IMR-90 (cell line): ENCODE results near the gene KAZN. TPM values are rescaled to one million over a fixed set of nuclear protein-coding genes. Genes with fewer than 3 reads are reported as not detected.

ENCODE experiments used
- ATAC-seq: fragments of 200-7000 bp; cut with Tn5 transposase; 2 replicates; pipeline ENCODE4 v1.9.1; 2020; ENCODE audit warnings: low read depth, mild to moderate bottlenecking, moderate library complexity
- BruUV-seq: library from RNA; stranded (reverse); fragments of 400-500 nt; replicated peaks from 2 replicates; lab custom pipeline; 2021; lab: Mats Ljungman, UMichigan
- CTCF ChIA-PET: fragments of 300-600 bp; formaldehyde crosslinking; extraction: SDS; loops from one replicate; lab custom pipeline; 2021; ENCODE audit warnings: antibody characterized with exemption; lab: Yijun Ruan, JAX
- POLR2A ChIA-PET: fragments of 300-600 bp; sonication (Branson Sonifier 250); formaldehyde crosslinking; loops from one replicate; lab custom pipeline; 2022; ENCODE audit warnings: antibody characterized with exemption; ENCODE audit not compliant: unreplicated experiment; lab: Charles Lee
- DNase-seq: peaks from one replicate; pipeline ENCODE4 v3.0.0; 2013
- H2AFZ ChIP-seq: replicated peaks from 2 replicates; pipeline ENCODE3; 2013; ENCODE audit warnings: low read length, mild to moderate bottlenecking; ENCODE audit not compliant: poor library complexity
- H2AK5ac ChIP-seq: 2 replicates; pipeline ENCODE4 v1.6.1; 2013; ENCODE audit warnings: low read depth, low read length, inconsistent platforms
- H2AK9ac ChIP-seq: replicated peaks from 2 replicates; pipeline ENCODE3; 2013; ENCODE audit warnings: mild to moderate bottlenecking, low read depth, low read length, moderate library complexity; ENCODE audit not compliant: poor library complexity
- H2BK120ac ChIP-seq: 2 replicates; pipeline ENCODE4 v1.6.1; 2013; ENCODE audit warnings: low read depth, low read length, inconsistent platforms
- H2BK15ac ChIP-seq: 3 replicates; pipeline ENCODE4 v1.6.1; 2013; ENCODE audit warnings: low read depth, low read length, inconsistent platforms
- H2BK20ac ChIP-seq: 2 replicates; pipeline ENCODE4 v1.6.1; 2013; ENCODE audit warnings: low read depth, mild to moderate bottlenecking, inconsistent platforms, low read length, moderate library complexity
- H2BK5ac ChIP-seq: 2 replicates; pipeline ENCODE4 v1.6.1; 2013; ENCODE audit warnings: mild to moderate bottlenecking, low read depth, low read length, inconsistent platforms; ENCODE audit not compliant: poor library complexity, severe bottlenecking
- H3K14ac ChIP-seq: replicated peaks from 2 replicates; pipeline ENCODE4 v1.6.1; 2013; ENCODE audit warnings: low read depth, low read length, inconsistent platforms
- H3K18ac ChIP-seq: 2 replicates; pipeline ENCODE4 v1.6.1; 2013; ENCODE audit warnings: low read depth, low read length, control low read depth
- H3K23ac ChIP-seq: 2 replicates; pipeline ENCODE4 v1.6.1; 2013; ENCODE audit warnings: low read depth, low read length, inconsistent platforms
- H3K27ac ChIP-seq: 2 replicates; pipeline ENCODE4 v1.5.1; 2013; ENCODE audit warnings: mild to moderate bottlenecking, control low read depth, low read length; ENCODE audit not compliant: insufficient read depth
- H3K27me3 ChIP-seq: 2 replicates; pipeline ENCODE4 v1.6.1; 2013; ENCODE audit warnings: low read length; ENCODE audit not compliant: control insufficient read depth, insufficient read depth
- H3K36me3 ChIP-seq: 2 replicates; pipeline ENCODE4 v1.6.1; 2013; ENCODE audit warnings: low read length, mixed read lengths; ENCODE audit not compliant: control insufficient read depth, insufficient read depth
- H3K4ac ChIP-seq: 2 replicates; pipeline ENCODE4 v1.6.1; 2013; ENCODE audit warnings: low read depth, low read length, inconsistent platforms
- H3K4me1 ChIP-seq: 2 replicates; pipeline ENCODE4 v1.6.1; 2013; ENCODE audit warnings: low read length, mixed read lengths; ENCODE audit not compliant: control insufficient read depth, insufficient read depth
- H3K4me2 ChIP-seq: 2 replicates; pipeline ENCODE4 v1.6.1; 2013; ENCODE audit warnings: low read depth, mild to moderate bottlenecking, control low read depth, low read length, moderate library complexity
- H3K4me3 ChIP-seq: 2 replicates; pipeline ENCODE4 v1.5.1; 2013; ENCODE audit warnings: low read depth, mild to moderate bottlenecking, control low read depth, low read length, moderate library complexity; ENCODE audit not compliant: insufficient read depth
- H3K56ac ChIP-seq: 2 replicates; pipeline ENCODE4 v1.6.1; 2013; ENCODE audit warnings: low read length, inconsistent platforms; ENCODE audit not compliant: insufficient read depth; ENCODE audit errors: extremely low read depth
- H3K79me1 ChIP-seq, 2 experiments: 2 replicates each; pipeline ENCODE4 v1.6.1; 2013; ENCODE audit warnings: low read length in 2 of 2, inconsistent platforms in 1 of 2, low read depth in 1 of 2
- H3K9ac ChIP-seq: 2 replicates; pipeline ENCODE4 v1.6.1; 2013; ENCODE audit warnings: low read depth, low read length, control low read depth
- H3K9me1 ChIP-seq: 2 replicates; pipeline ENCODE4 v1.6.1; 2013; ENCODE audit warnings: low read length, inconsistent platforms; ENCODE audit not compliant: insufficient read depth
- H3K9me3 ChIP-seq: 2 replicates; pipeline ENCODE4 v1.6.1; 2013; ENCODE audit warnings: low read length; ENCODE audit not compliant: control insufficient read depth, insufficient read depth
- H4K20me1 ChIP-seq: 2 replicates; pipeline ENCODE4 v1.6.1; 2013; ENCODE audit warnings: low read length, inconsistent platforms; ENCODE audit not compliant: insufficient read depth
- H4K5ac ChIP-seq: 2 replicates; pipeline ENCODE4 v1.6.1; 2013; ENCODE audit warnings: mild to moderate bottlenecking, low read depth, low read length, control low read depth
- H4K8ac ChIP-seq, 2 experiments: 2 replicates each; pipeline ENCODE4 v1.6.1; 2013; ENCODE audit warnings: low read depth in 2 of 2, low read length in 2 of 2, control low read depth in 1 of 2, inconsistent platforms in 1 of 2
- H4K91ac ChIP-seq: 2 replicates; pipeline ENCODE4 v1.6.1; 2013; ENCODE audit warnings: low read depth, low read length, inconsistent platforms; ENCODE audit not compliant: insufficient read depth
- BHLHE40 ChIP-seq: fragments of 150-350 bp; IDR thresholded peaks from 2 replicates; pipeline ENCODE4 v1.6.1; 2016; ENCODE audit warnings: mild to moderate bottlenecking, low read depth, low read length
- CEBPB ChIP-seq: IDR thresholded peaks from 2 replicates; pipeline ENCODE4 v1.6.1; 2012; ENCODE audit warnings: low read depth, low read length, improper control_type of control experiment
- CHD1 ChIP-seq: IDR thresholded peaks from 2 replicates; pipeline ENCODE4 v1.6.1; 2012; ENCODE audit warnings: low read depth, low read length, improper control_type of control experiment
- FOS ChIP-seq: fragments of 150-350 bp; IDR thresholded peaks from 2 replicates; pipeline ENCODE4 v1.6.1; 2016; ENCODE audit warnings: low read depth, low read length
- MAFK ChIP-seq: IDR thresholded peaks from 2 replicates; pipeline ENCODE4 v1.6.1; 2012; ENCODE audit warnings: low read depth, low read length, improper control_type of control experiment
- MAZ ChIP-seq: IDR thresholded peaks from 2 replicates; pipeline ENCODE4 v1.6.1; 2012; ENCODE audit warnings: low read depth, mild to moderate bottlenecking, low read length, improper control_type of control experiment, moderate library complexity, borderline replicate concordance
- MXI1 ChIP-seq: IDR thresholded peaks from 2 replicates; pipeline ENCODE4 v1.6.1; 2012; ENCODE audit warnings: low read depth, mild to moderate bottlenecking, low read length, moderate library complexity, borderline replicate concordance
- NFE2L2 ChIP-seq: fragments of 150-350 bp; IDR thresholded peaks from 2 replicates; pipeline ENCODE4 v1.6.1; 2016; ENCODE audit warnings: low read depth, mild to moderate bottlenecking, low read length
- POLR2A ChIP-seq: IDR thresholded peaks from 2 replicates; pipeline ENCODE4 v1.6.1; 2012; ENCODE audit warnings: mild to moderate bottlenecking, low read depth, low read length
- RAD21 ChIP-seq: IDR thresholded peaks from 2 replicates; pipeline ENCODE4 v1.6.1; 2012; ENCODE audit warnings: low read length, improper control_type of control experiment
- RCOR1 ChIP-seq: IDR thresholded peaks from 2 replicates; pipeline ENCODE4 v1.6.1; 2012; ENCODE audit warnings: mild to moderate bottlenecking, low read length, improper control_type of control experiment; ENCODE audit not compliant: insufficient replicate concordance
- RFX5 ChIP-seq: IDR thresholded peaks from 2 replicates; pipeline ENCODE4 v1.8.0; 2012; ENCODE audit warnings: low read depth, mild to moderate bottlenecking, low read length, moderate library complexity
- SMC3 ChIP-seq: fragments of 150-350 bp; IDR thresholded peaks from 2 replicates; pipeline ENCODE4 v1.6.1; 2016; ENCODE audit warnings: low read depth, mild to moderate bottlenecking, antibody characterized with exemption, low read length, moderate library complexity
- WGBS, 2 experiments: methylation state at CpG; one replicate each; pipeline versions ENCODE4 v1.1.5 to v1.1.7; 2013; ENCODE audit warnings: missing lambda C conversion rate in 2 of 2; ENCODE audit not compliant: insufficient read length in 1 of 2; ENCODE audit errors: extremely low coverage in 2 of 2; 5-methylcytosine and 5-hydroxymethylcytosine counted together
- dilution Hi-C: fragments of 300-500 bp; cut with HindIII; formaldehyde crosslinking; loops from one replicate; pipeline ENCODE4 v1.14.3; 2018; ENCODE audit warnings: low sequenced_read_pairs; ENCODE audit not compliant: unreplicated experiment
- in situ Hi-C: fragments of 300-500 bp; cut with MboI; formaldehyde crosslinking; loops from 3 replicates; pipeline ENCODE4 v1.14.3; 2019; ENCODE audit warnings: low sequenced_read_pairs, inconsistent platforms, mixed read lengths
- intact Hi-C: fragments of 100-400 bp; cut with micrococcal nuclease; formaldehyde crosslinking; loops from 2 replicates; pipeline ENCODE4 v1.10.0; 2022
- polyA plus RNA-seq, 3 experiments: library from polyadenylated mRNA; depleted of rRNA; stranded (reverse); fragments of >200 nt; gene quantifications; 2 replicates each; pipeline ENCODE4 v1.2.3, GENCODE V29; 2012; ENCODE audit warnings: low replicate concordance in 1 of 3
- total RNA-seq: library from RNA; depleted of rRNA; stranded (reverse); fragments of >200 nt; gene quantifications from 2 replicates; pipeline ENCODE4 v1.2.3, GENCODE V29; 2012
- TF ChIP-seq, protein P1 (sequence below): conservative IDR thresholded peaks from 2 replicates; pipeline ENCODE4 v1.5.1; 2012; ENCODE audit warnings: mild to moderate bottlenecking, low read depth, low read length, improper control_type of control experiment
- TF ChIP-seq, protein P2 (sequence below): fragments of 150-350 bp; IDR thresholded peaks from 2 replicates; pipeline ENCODE4 v1.6.1; 2017; ENCODE audit warnings: mild to moderate bottlenecking, antibody characterized with exemption, low read length, low read depth
- TF ChIP-seq, protein P3 (sequence below): fragments of 150-350 bp; IDR thresholded peaks from 2 replicates; pipeline ENCODE4 v1.6.1; 2016; ENCODE audit warnings: low read depth, mild to moderate bottlenecking, low read length, moderate library complexity, borderline replicate concordance

The KAZN gene
- total and polyA plus RNA-seq, 2 of the 4 experiments (the other 2 are of a cell fraction) = 5.2 to 10.5 TPM

DNA sequence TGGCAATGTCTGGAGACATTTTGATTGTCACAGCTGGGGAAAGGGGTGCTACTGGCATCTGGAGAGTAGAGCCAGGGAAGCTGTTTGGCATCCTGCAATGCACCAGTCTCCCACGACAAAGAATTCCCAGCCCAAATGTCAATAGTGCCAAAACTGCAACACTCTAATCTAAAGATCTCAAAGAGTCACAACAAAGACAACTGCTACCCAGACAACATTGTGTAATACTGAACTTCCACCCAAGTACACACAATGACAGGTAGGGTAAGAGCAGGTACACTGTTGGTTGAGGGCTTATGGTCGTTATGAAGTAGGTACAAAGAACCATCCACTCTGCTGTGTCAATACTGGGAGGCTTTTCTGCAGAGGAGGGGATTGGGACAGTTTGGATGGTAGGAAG, 546.8 kb downstream of the KAZN start:
- ATAC-seq (no peak), DNase-seq (no peak)
- Histone ChIP-seq H2BK5ac (no peak overlapping the region), H3K9ac (no peak overlapping the region), H4K8ac (no peak overlapping the region), H3K79me1 (no peaks in the 10 kb centered on the region), H3K18ac (no peak overlapping the region), H3K4me2 (no peak overlapping the region), H3K27me3 (peaks cover 5% of the 10 kb centered on the region; the same call in 1 of the 2 replicates), H3K9me1 (no peaks in the 10 kb centered on the region), H3K4me3 (no peak overlapping the region), H3K4me1 (no peaks in the 10 kb centered on the region; the same call in 1 of the 2 replicates), H4K91ac (no peak overlapping the region), H4K20me1 (no peaks in the 10 kb centered on the region), H4K5ac (no peak overlapping the region), H2BK120ac (no peak overlapping the region), H2BK15ac (no peak overlapping the region), H3K27ac (no peak overlapping the region), H2BK20ac (no peak overlapping the region), H3K56ac (no peak overlapping the region), H3K36me3 (no peaks in the 10 kb centered on the region), H2AFZ (no peak overlapping the region), H2AK9ac (no peak overlapping the region), H3K23ac (no peak overlapping the region), H3K4ac (no peak overlapping the region), H3K14ac (no peak overlapping the region), H3K9me3 (peaks cover under 1% of the 10 kb centered on the region; the same call in 1 of the 2 replicates), H2AK5ac (no peak overlapping the region)
- WGBS, 2 experiments = no CpG with 5 or more reads among the region's 2 CpGs
- BruUV-seq = no TSS peak
- intact Hi-C loops (no loop called here), dilution Hi-C loops (no loop called here), in situ Hi-C loops (no loop called here)
- ChIA-PET CTCF (interaction anchor here (0.7 kb wide), 1 partner anchor 17 kb away, joined by 3 read pairs; no protein-coding TSS in a partner anchor), POLR2A (no interaction called here)
- TF ChIP-seq, protein P1, sequence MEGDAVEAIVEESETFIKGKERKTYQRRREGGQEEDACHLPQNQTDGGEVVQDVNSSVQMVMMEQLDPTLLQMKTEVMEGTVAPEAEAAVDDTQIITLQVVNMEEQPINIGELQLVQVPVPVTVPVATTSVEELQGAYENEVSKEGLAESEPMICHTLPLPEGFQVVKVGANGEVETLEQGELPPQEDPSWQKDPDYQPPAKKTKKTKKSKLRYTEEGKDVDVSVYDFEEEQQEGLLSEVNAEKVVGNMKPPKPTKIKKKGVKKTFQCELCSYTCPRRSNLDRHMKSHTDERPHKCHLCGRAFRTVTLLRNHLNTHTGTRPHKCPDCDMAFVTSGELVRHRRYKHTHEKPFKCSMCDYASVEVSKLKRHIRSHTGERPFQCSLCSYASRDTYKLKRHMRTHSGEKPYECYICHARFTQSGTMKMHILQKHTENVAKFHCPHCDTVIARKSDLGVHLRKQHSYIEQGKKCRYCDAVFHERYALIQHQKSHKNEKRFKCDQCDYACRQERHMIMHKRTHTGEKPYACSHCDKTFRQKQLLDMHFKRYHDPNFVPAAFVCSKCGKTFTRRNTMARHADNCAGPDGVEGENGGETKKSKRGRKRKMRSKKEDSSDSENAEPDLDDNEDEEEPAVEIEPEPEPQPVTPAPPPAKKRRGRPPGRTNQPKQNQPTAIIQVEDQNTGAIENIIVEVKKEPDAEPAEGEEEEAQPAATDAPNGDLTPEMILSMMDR = no peak
- TF ChIP-seq, protein P2, sequence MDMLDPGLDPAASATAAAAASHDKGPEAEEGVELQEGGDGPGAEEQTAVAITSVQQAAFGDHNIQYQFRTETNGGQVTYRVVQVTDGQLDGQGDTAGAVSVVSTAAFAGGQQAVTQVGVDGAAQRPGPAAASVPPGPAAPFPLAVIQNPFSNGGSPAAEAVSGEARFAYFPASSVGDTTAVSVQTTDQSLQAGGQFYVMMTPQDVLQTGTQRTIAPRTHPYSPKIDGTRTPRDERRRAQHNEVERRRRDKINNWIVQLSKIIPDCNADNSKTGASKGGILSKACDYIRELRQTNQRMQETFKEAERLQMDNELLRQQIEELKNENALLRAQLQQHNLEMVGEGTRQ = no peak
- TF ChIP-seq, protein P3, sequence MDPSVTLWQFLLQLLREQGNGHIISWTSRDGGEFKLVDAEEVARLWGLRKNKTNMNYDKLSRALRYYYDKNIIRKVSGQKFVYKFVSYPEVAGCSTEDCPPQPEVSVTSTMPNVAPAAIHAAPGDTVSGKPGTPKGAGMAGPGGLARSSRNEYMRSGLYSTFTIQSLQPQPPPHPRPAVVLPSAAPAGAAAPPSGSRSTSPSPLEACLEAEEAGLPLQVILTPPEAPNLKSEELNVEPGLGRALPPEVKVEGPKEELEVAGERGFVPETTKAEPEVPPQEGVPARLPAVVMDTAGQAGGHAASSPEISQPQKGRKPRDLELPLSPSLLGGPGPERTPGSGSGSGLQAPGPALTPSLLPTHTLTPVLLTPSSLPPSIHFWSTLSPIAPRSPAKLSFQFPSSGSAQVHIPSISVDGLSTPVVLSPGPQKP = no peak
- TF ChIP-seq BHLHE40 = no peak
- TF ChIP-seq MAFK = no peak
- no peak for TF ChIP-seq FOS
- no peak for TF ChIP-seq CHD1
- no peak for TF ChIP-seq CEBPB
- no peak for TF ChIP-seq RCOR1
- no peak for TF ChIP-seq POLR2A
- no peak for TF ChIP-seq SMC3
- TF ChIP-seq RAD21 = no peak
- TF ChIP-seq MXI1 = no peak
- TF ChIP-seq MAZ = no peak
- TF ChIP-seq RFX5 = no peak
- no peak for TF ChIP-seq NFE2L2
